ENCODE results near the gene PTMA. TPM values are rescaled to one million over a fixed set of nuclear protein-coding genes. Genes with fewer than 3 reads are reported as not detected.
"Not testable (repeated sequence)": the region's sequence is repeated elsewhere in the genome, so short reads cannot be mapped to it uniquely, and the experiment has no call there.

PTMA gene
- total RNA-seq, 1 experiment from 2014 or later: 2,164 TPM

- Mint-ChIP-seq H3K36me3 (peaks cover 41% of the 10 kb centered on the region), H3K4me1 (peaks cover 31% of the 10 kb centered on the region), H3K4me3 (peak overlapping the region; percentile 93), H3K27ac (peak overlapping the region; percentile 100)
- ATAC-seq; H3K9me3 Mint-ChIP-seq; H3K27me3 Mint-ChIP-seq (ENCODE audit: low read depth); DNase-seq (ENCODE audit: low spot score): not testable (repeated sequence)
- 0 out of 2 replicates have a peak, but pooled peaks have one; percentile 42 for TF ChIP-seq ZNF138 (CRISPR knock-in tag; conservative IDR thresholded peaks at IDR 0.05)
- POLR2A ChIA-PET: interaction anchor here (0.7 to 5.2 kb wide), 3 partner anchors 19 to 40 kb away, joined by 5 to 61 read pairs (median 5); no protein-coding TSS in a partner anchor
- CTCF ChIA-PET: interaction anchor here (0.6 to 9.7 kb wide), 4 partner anchors 25 to 82 kb away, joined by 4 to 260 read pairs (median 76); no protein-coding TSS in a partner anchor
Measured at GRCh38 chr2:231712451-231713021, 4.2 kb downstream of the PTMA start.

- peak overlapping the region; percentile 98 for H3K27ac Mint-ChIP-seq
- peak; percentile 0 for ATAC-seq
- H3K4me3 Mint-ChIP-seq: peak overlapping the region; percentile 56
- POLR2A ChIA-PET: interaction anchor here (0.5 to 5.2 kb wide), 12 partner anchors 13 to 1570 kb away, joined by 3 to 61 read pairs (median 8); partner anchors contain the start of gene COPS7B
- H3K27me3 Mint-ChIP-seq (ENCODE audit: low read depth); H3K9me3 Mint-ChIP-seq; DNase-seq (ENCODE audit: low spot score): not testable (repeated sequence)
- CTCF ChIA-PET: interaction anchor here (0.6 to 9.7 kb wide), 31 partner anchors 7 to 216 kb away, joined by 3 to 260 read pairs (median 6); partner anchors contain the start of gene COPS7B
- peaks cover 40% of the 10 kb centered on the region for H3K36me3 Mint-ChIP-seq
- peaks cover 34% of the 10 kb centered on the region for H3K4me1 Mint-ChIP-seq
Measured at GRCh38 chr2:231713406-231713729, 5.0 kb downstream of the PTMA start.

GRCh38 chr2:231713730-231714638 lies 5.7 kb downstream of the PTMA start:
- Mint-ChIP-seq H3K27ac (peak overlapping the region; percentile 98), H3K4me3 (peak overlapping the region; percentile 56), H3K9me3 (no peaks in the 10 kb centered on the region), H3K27me3 (ENCODE audit: low read depth) (no peaks in the 10 kb centered on the region; the same call in 1 of the 2 replicates), H3K4me1 (peaks cover 34% of the 10 kb centered on the region), H3K36me3 (peaks cover 36% of the 10 kb centered on the region)
- ChIA-PET CTCF (interaction anchor here (0.6 to 9.7 kb wide), 46 partner anchors 8 to 787 kb away, joined by 3 to 260 read pairs (median 5); partner anchors contain the start of genes COPS7B, NCL and PDE6D), POLR2A (interaction anchor here (0.5 to 5.2 kb wide), 15 partner anchors 11 to 1569 kb away, joined by 3 to 61 read pairs (median 8); partner anchors contain the start of genes COPS7B and NCL)
- DNase-seq (ENCODE audit: low spot score) (peak; percentile 90), ATAC-seq (peak; percentile 35)
- TF ChIP-seq MYBL2 (CRISPR knock-in tag; IDR thresholded peaks at IDR 0.05) (no peak; the same call in 1 of the 2 replicates), KAT7 (CRISPR knock-in tag; IDR thresholded peaks at IDR 0.05; ENCODE audit: borderline replicate concordance) (no peak), ZSCAN18 (CRISPR knock-in tag; IDR thresholded peaks at IDR 0.05) (no peak), FOXK1 (CRISPR knock-in tag; IDR thresholded peaks at IDR 0.05) (peak; percentile 50; the same call in 1 of the 2 replicates), ESRRA (CRISPR knock-in tag; IDR thresholded peaks at IDR 0.05; ENCODE audit: borderline replicate concordance) (no peak), SP1 (CRISPR knock-in tag; conservative IDR thresholded peaks at IDR 0.05) (no peak; the same call in 1 of the 2 replicates), NFATC4 (CRISPR knock-in tag; IDR thresholded peaks at IDR 0.05) (peak; percentile 98), ATF1 (CRISPR knock-in tag; IDR thresholded peaks at IDR 0.05) (peak; percentile 84; the same call in 1 of the 2 replicates), ETV6 (CRISPR knock-in tag; IDR thresholded peaks at IDR 0.05) (peak; percentile 92), ZNF423 (CRISPR knock-in tag; IDR thresholded peaks at IDR 0.05) (peak; percentile 25; the same call in 1 of the 2 replicates), PREB (CRISPR knock-in tag; IDR thresholded peaks at IDR 0.05; ENCODE audit: borderline replicate concordance) (no peak), ZMAT4 (CRISPR knock-in tag; IDR thresholded peaks at IDR 0.05) (peak; percentile 53), ZNF138 (CRISPR knock-in tag; conservative IDR thresholded peaks at IDR 0.05) (peak; percentile 64), E2F5 (CRISPR knock-in tag; IDR thresholded peaks at IDR 0.05) (peak; percentile 67), GABPB1 (CRISPR knock-in tag; IDR thresholded peaks at IDR 0.05) (peak; percentile 38; the same call in 1 of the 2 replicates), NR2C2 (CRISPR knock-in tag; IDR thresholded peaks at IDR 0.05) (no peak), JAZF1 (CRISPR knock-in tag; IDR thresholded peaks at IDR 0.05) (no peak), JUN (CRISPR knock-in tag; IDR thresholded peaks at IDR 0.05) (peak; percentile 78; the same call in 1 of the 2 replicates), CTCF (IDR thresholded peaks at IDR 0.05) (peak; percentile 93), ZBTB43 (CRISPR knock-in tag; IDR thresholded peaks at IDR 0.05) (no peak)

All from WTC11 (cell line).